Activated T-cell treated with anti-CD3 and anti-CD28 coated beads for 1 hour (primary cell): ENCODE measurements around the gene STYXL1.

Source experiments
- DNase-seq: peaks from one replicate; pipeline ENCODE4 v3.0.0-alpha.2; 2020; ENCODE audit warnings: low read depth

STYXL1 gene

DNA sequence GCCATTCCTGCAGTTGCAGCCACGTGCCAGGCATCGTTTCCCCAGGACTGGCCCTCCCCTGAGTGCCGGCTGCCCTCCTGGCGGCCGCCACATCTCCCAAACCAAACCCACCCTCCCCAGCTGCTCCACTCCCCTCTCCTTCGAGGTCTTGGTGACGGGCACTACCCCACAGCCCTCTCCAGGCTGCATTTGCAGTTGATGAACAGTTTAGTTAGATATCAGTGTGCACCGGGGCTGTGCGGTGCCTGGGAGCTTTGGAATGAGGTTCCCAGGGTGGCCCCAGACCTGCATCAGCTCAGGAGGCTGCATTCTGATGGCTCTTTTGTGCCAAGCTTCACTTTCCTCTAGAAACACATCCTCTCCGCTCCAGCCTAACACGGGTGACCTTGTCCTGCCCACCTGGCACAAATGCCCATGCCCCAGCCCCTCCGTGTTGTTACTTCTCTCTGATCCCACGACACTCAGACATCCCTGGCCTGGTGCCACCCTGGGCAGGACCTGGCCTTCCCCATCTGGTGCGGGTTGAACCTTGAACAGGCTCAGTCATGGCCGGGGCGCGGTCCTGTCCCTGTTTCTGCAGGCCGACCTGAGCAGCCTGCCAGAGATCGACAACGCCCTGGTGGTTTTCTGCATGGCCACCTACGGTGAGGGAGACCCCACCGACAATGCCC lies 67.9 kb downstream of the STYXL1 start:
- DNase-seq = no peak

DNA sequence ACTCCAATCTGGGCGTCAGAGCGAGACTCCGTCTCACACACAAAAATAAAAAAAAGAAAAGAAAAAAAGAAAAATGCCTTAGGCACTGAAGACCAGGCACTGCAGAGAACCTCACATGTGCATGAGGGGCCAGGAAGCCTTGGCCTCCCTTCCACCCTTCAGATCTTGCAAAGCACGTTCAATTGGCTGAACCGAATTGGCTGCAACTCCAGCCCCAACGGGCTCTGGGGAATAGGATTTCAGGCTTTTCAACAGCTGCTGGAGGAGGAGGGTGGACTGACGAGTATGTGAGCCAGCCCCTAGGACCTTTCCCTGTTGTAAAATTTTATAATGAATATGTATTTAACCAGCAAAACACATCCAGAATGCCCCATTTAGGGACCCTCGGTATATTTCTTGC lies 70.1 kb downstream of the STYXL1 start:
- no peak for DNase-seq

- DNase-seq = no peak
Observed at GRCh38 chr7:75971961-75972763, 75.6 kb downstream of the STYXL1 start.

- no peak for DNase-seq
Observed at GRCh38 chr7:75971309-75971960, 76.4 kb downstream of the STYXL1 start.

- DNase-seq = no peak
Observed at GRCh38 chr7:75969704-75970498, 77.9 kb downstream of the STYXL1 start.

DNA sequence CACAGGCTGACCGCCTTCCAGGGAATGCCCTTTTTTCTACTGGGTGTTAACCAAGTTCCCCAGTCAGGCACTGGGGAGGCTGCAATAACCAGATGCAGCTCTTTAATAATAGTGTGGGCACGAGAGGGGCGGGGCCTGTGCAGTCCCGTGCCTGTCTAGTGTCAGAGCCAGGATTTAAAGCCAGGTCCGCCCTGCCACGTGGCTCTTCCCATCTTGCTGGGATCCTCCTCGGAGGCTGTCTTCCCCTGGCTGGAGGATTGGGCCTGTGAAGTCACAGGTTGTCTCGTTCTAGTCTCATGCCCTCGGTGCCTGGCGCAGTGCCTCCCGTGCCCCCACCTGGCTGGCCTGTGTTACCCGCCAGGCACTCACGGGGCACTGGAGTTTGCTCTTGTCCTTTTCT lies 78.6 kb downstream of the STYXL1 start:
- no peak for DNase-seq

- DNase-seq = no peak
Observed at GRCh38 chr7:75968561-75969001, 79.2 kb downstream of the STYXL1 start.

- DNase-seq = no peak
Observed at GRCh38 chr7:75968012-75968411, 79.8 kb downstream of the STYXL1 start.

DNA sequence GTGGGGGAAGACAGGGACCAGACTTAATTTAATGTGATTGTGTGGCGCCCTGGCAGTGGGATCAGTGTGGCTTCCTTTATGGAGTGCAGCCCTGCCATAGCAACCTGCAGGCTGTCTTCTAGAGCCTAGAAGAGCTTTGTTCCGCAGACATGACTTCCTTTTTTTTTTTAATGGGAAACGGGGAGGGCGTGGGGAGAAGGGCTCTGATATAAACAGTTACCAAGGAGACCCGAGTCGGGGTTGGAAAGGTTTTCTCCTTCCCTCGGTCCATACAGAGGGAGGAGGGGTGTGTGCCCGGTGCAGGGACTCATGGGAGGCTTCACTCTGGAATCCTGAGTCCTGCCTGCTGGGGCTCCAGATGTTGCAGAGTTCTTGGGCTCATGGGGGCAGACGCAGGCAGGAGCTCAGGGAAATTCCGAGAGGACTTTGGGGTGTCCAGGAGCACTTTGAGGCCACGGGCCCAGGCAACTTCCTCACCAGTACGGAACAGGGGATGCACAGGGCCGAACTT lies 80.3 kb downstream of the STYXL1 start:
- DNase-seq = no peak

GRCh38 chr7:75967055-75967454 lies 80.7 kb downstream of the STYXL1 start:
- no peak for DNase-seq

- DNase-seq = no peak
Observed at GRCh38 chr7:75966190-75966961, 81.4 kb downstream of the STYXL1 start.

- no peak for DNase-seq
Observed at GRCh38 chr7:75965617-75966016, 82.2 kb downstream of the STYXL1 start.

DNA sequence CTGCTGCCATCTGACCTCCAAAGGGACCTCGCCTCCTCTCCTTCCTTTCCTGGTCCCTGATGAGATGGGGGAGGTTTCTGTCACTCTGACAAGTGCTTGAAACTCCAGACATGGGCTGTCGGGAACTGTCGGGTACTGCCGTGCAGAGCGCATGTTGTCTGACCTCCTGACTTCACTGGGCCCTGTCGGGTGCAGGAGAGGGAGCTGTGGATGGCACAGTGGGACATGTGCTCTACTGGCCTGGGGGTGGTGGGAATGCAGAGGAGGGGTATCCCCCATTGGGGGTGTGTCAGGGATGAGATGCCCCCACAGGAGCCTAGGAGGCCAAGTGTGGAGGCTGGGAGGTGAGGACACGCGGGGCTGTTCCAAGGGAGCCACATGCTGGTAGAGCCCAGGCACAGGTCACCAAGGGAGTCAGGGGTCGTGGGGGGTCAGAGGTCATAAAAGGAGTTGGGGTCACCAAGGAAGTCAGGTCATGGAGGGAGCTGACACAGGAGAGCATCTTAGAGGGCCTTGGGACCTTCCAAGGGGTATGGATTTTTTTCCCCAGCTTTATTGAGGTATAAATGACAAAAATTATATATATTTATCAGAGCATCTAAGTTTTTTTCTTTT lies 84.3 kb downstream of the STYXL1 start:
- DNase-seq = no peak

GRCh38 chr7:75962607-75963380 lies 85.0 kb downstream of the STYXL1 start:
- no peak for DNase-seq

DNA sequence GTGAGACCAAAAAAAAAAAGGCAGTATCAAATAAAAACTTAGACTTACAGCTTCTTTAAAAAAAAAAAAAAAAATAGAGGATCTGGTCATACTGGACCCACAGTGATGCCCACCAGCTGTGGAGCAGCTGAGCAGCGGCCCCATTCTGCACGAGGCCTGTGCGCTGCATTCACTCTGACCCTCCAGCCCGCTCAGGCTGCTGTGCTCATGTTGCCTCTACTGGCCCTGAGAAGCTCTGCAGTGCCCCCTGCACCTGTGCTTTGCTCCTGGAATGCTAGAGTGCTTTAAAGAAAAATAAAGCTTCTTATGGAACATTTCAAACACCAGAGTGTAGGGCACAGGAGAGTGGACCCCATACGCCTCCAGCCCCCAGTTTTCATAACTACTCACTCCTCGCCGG lies 86.6 kb downstream of the STYXL1 start:
- DNase-seq = no peak

- DNase-seq = no peak
Observed at GRCh38 chr7:75960372-75960771, 87.4 kb downstream of the STYXL1 start.

GRCh38 chr7:75958802-75959543 lies 88.8 kb downstream of the STYXL1 start:
- DNase-seq = no peak

DNA sequence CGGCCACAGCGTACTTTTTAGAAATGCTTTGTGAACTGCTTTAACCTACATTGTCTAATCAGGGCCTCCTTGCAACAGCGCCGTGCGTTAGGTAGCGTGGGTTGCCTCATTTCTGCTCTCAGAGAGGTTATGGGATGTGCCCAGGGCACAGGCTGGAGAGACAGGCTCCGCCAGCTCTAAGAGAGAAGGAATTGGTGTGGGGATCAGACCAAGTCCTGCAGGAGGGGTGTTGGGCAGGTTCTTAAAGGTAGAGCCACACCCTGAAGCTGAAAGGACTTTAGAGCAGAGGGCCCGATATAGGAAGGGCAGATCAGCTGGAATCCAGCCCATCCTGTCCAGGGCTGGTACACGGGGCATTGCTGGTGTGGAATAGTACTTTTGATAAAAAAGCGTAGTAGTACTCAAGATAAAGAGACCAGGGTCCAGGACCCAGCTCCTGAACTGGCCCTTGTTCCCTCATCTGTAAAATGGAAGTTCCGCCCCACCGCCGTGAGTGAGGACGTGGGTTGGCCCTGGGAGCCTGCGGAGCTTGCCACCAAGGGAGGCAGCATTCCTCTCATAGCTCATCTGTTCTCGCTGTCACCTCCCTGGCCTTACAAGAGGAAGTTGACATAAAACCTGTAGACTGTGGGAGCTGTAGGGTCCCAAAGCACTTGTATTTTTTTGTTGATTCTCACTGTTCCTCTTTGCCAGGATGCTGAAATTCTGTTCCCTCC lies 90.6 kb downstream of the STYXL1 start:
- no peak for DNase-seq
